IPS-18a (cell line): ENCODE data around the gene VDR.

Experiments used
- H3K27ac ChIP-seq: one replicate; pipeline ENCODE4 v1.5.1; 2013; ENCODE audit warnings: low read length
- H3K27me3 ChIP-seq: one replicate; pipeline ENCODE4 v1.6.1; 2013; ENCODE audit warnings: mild to moderate bottlenecking, low read length; ENCODE audit not compliant: control insufficient read depth, insufficient read depth
- H3K36me3 ChIP-seq: one replicate; pipeline ENCODE4 v1.6.1; 2013; ENCODE audit warnings: low read depth, low read length; ENCODE audit not compliant: control insufficient read depth
- H3K4me1 ChIP-seq: one replicate; pipeline ENCODE4 v1.6.1; 2013; ENCODE audit warnings: low read depth, low read length; ENCODE audit not compliant: control insufficient read depth
- H3K4me3 ChIP-seq: one replicate; pipeline ENCODE4 v1.5.1; 2013; ENCODE audit warnings: low read length
- H3K9ac ChIP-seq: one replicate; pipeline ENCODE4 v1.6.1; 2013; ENCODE audit warnings: mild to moderate bottlenecking, low read length, moderate library complexity
- H3K9me3 ChIP-seq: one replicate; pipeline ENCODE4 v1.6.1; 2013; ENCODE audit warnings: low read depth, low read length; ENCODE audit not compliant: control insufficient read depth

Gene VDR

GRCh38 chr12:47878918-47879481 lies 25.8 kb downstream of the VDR start:
- Histone ChIP-seq H3K4me3 (no peak overlapping the region), H3K27ac (no peak overlapping the region), H3K36me3 (no peaks in the 10 kb centered on the region), H3K9ac (no peak overlapping the region), H3K27me3 (no peaks in the 10 kb centered on the region), H3K4me1 (peaks cover under 1% of the 10 kb centered on the region), H3K9me3 (no peaks in the 10 kb centered on the region)

DNA sequence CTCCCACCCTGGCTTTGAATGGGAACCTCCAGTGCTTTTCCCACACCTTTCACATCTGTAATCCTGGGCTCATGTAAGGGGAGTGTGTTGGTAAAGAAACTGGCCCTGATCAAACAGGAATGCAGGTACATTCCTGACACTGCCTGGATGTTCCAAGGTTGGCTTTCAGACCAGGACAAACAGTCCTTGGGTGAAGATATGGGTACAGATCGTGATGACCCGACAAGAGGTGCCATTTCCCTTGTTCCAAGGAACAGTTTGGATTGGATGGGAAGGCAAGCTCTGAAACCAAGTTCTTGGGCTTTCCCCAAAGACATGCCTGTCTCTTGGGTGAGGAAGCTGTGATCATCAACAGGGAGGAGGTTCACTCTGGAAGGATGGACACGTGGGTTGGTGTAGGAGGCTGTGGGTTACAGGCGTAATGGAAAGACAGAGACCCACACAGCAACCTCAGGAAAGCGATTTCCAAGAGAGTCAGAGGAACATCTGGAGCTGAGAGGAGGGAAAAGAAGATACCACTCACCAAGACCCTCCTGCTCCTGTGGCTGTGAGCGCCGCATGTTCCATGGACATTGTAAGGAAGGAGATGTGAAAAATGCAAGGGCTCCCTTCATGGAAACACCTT lies 26.4 kb downstream of the VDR start:
- no peaks in the 10 kb centered on the region for H3K36me3 ChIP-seq
- H3K9me3 ChIP-seq, result no peaks in the 10 kb centered on the region
- no peak overlapping the region for H3K4me3 ChIP-seq
- H3K27ac ChIP-seq, result no peak overlapping the region
- H3K4me1 ChIP-seq, result peaks cover 3% of the 10 kb centered on the region
- no peaks in the 10 kb centered on the region for H3K27me3 ChIP-seq
- H3K9ac ChIP-seq, result no peak overlapping the region

GRCh38 chr12:47877081-47877480 lies 27.7 kb downstream of the VDR start:
- peaks cover 3% of the 10 kb centered on the region for H3K4me1 ChIP-seq
- no peak overlapping the region for H3K9ac ChIP-seq
- H3K27me3 ChIP-seq, result no peaks in the 10 kb centered on the region
- no peaks in the 10 kb centered on the region for H3K9me3 ChIP-seq
- no peak overlapping the region for H3K27ac ChIP-seq
- no peaks in the 10 kb centered on the region for H3K36me3 ChIP-seq
- no peak overlapping the region for H3K4me3 ChIP-seq

- Histone ChIP-seq H3K9me3 (no peaks in the 10 kb centered on the region), H3K27me3 (no peaks in the 10 kb centered on the region), H3K27ac (no peak overlapping the region), H3K9ac (no peak overlapping the region), H3K4me1 (peaks cover 3% of the 10 kb centered on the region), H3K4me3 (no peak overlapping the region), H3K36me3 (no peaks in the 10 kb centered on the region)
These were observed 28.3 kb downstream of the VDR start for GRCh38 chr12:47876440-47876960.

DNA sequence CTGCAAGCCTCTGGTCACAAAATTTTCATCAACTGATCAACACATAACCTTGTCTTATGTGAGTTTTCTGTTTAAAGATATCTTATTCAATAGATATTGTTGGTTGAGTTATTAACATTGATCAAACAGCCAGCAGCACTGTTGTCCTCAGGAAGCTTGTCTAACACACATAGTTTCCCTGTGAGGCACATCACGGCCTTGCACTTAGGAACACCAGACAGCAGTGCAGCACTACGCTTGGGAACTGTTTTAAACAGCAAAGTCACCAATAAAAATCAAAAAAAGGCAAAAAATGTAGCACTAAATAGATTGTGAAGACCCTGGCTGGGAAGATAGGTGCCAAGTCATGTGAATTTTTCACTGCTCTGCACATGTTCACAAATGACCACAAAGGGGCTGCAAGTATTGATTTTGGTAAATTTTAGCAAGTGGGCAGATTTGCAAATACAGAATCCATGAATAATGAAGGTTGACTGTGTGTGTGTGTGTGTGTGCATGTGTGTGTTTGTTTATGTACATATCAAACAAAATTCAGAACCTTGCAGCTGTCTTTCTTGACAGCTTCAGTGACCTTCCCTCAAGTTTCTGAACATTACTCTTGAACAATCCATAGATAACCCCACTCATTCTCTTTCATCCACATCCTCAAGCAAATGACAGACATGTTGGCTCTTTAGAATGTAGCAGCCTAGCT lies 28.9 kb downstream of the VDR start:
- H3K4me3 ChIP-seq, result no peak overlapping the region
- no peak overlapping the region for H3K9ac ChIP-seq
- peaks cover 3% of the 10 kb centered on the region for H3K4me1 ChIP-seq
- H3K9me3 ChIP-seq, result no peaks in the 10 kb centered on the region
- H3K36me3 ChIP-seq, result no peaks in the 10 kb centered on the region
- H3K27ac ChIP-seq, result no peak overlapping the region
- H3K27me3 ChIP-seq, result no peaks in the 10 kb centered on the region

- no peak overlapping the region for H3K4me3 ChIP-seq
- peaks cover 3% of the 10 kb centered on the region for H3K4me1 ChIP-seq
- H3K27me3 ChIP-seq, result no peaks in the 10 kb centered on the region
- H3K9me3 ChIP-seq, result no peaks in the 10 kb centered on the region
- H3K9ac ChIP-seq, result no peak overlapping the region
- no peak overlapping the region for H3K27ac ChIP-seq
- no peaks in the 10 kb centered on the region for H3K36me3 ChIP-seq
These were observed 30.5 kb downstream of the VDR start for GRCh38 chr12:47874316-47874715.

DNA sequence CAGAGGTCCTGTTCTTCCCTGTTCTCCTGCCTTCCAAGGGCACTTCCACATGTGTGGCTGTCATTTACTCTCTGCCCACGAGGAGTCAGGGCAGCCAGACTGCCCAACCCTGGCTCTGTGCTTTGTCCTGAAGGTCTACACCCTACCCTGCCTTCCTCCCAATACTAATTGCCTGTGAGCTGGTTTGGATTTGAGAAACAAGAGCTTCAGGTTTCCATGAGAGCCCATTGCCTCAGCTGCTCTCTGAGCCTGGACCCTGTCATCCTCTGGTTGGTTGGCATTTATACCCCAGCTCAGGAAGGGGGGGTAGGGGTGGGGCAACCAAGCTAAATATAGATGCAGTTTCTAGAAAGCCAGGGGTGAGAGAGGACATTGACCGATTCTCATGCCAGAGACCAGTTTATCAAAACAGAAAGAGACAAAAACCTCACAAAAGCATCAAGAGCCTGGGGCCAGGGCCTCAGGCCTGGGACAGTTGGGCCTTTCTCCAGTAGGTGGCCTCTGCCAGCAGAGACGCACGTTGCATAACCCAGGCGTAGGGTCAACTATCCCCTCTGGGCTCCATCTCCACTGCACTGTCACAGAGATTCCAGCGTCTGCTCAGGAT lies 34.5 kb downstream of the VDR start:
- Histone ChIP-seq H3K27ac (no peak overlapping the region), H3K4me1 (peaks cover 3% of the 10 kb centered on the region), H3K9me3 (no peaks in the 10 kb centered on the region), H3K27me3 (no peaks in the 10 kb centered on the region), H3K4me3 (no peak overlapping the region), H3K36me3 (no peaks in the 10 kb centered on the region), H3K9ac (no peak overlapping the region)

- H3K27me3 ChIP-seq, result no peaks in the 10 kb centered on the region
- no peaks in the 10 kb centered on the region for H3K36me3 ChIP-seq
- no peaks in the 10 kb centered on the region for H3K4me1 ChIP-seq
- no peak overlapping the region for H3K9ac ChIP-seq
- no peak overlapping the region for H3K27ac ChIP-seq
- H3K9me3 ChIP-seq, result no peaks in the 10 kb centered on the region
- H3K4me3 ChIP-seq, result no peak overlapping the region
These were observed 36.2 kb downstream of the VDR start for GRCh38 chr12:47868552-47869031.

DNA sequence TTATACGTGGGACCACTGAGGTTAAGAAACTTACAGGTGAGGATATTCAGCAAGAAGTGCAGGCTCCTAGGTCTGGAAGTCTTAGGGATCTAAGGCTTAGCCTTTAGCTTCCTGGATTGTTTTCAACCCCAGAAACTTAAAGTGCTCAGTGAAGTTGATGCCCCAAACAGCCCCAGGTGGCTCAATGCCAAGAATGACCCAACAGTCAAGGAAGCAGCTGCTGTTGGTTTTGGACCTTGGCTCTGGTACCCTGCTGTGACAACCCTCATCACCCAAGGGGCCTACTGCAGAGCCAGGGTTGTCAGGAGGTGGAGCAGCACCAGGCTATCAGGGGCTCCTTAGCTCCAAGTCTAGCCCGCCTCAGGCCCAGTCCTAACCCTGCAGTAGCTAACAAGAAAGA lies 36.8 kb downstream of the VDR start:
- no peaks in the 10 kb centered on the region for H3K36me3 ChIP-seq
- H3K9ac ChIP-seq, result no peak overlapping the region
- no peaks in the 10 kb centered on the region for H3K9me3 ChIP-seq
- no peak overlapping the region for H3K4me3 ChIP-seq
- H3K27ac ChIP-seq, result no peak overlapping the region
- H3K4me1 ChIP-seq, result no peaks in the 10 kb centered on the region
- no peaks in the 10 kb centered on the region for H3K27me3 ChIP-seq

DNA sequence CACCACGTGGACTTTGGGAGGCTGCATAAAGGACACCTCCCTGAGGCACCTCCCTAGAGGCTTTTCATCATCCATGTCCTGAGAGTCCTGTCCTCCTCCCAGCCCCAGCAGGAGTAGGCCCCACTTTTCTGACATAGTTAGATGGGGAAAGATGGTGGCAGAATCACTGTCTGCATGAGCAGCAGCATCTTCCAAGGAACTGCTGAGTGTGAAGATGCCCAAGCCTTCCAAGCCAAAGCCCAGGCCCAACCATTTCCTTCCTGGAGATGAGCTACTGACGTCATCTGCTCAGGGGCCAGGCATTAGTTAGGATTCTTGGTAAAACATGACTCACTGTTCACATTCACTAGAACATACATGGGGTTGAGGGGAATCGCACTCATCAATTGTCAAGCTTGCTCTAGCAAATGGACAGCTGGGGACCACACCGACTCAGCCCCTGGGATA lies 37.3 kb downstream of the VDR start:
- Histone ChIP-seq H3K4me1 (no peaks in the 10 kb centered on the region), H3K9me3 (no peaks in the 10 kb centered on the region), H3K9ac (no peak overlapping the region), H3K27me3 (no peaks in the 10 kb centered on the region), H3K4me3 (no peak overlapping the region), H3K36me3 (no peaks in the 10 kb centered on the region), H3K27ac (no peak overlapping the region)

- no peak overlapping the region for H3K9ac ChIP-seq
- H3K27ac ChIP-seq, result no peak overlapping the region
- H3K4me3 ChIP-seq, result no peak overlapping the region
- no peaks in the 10 kb centered on the region for H3K4me1 ChIP-seq
- no peaks in the 10 kb centered on the region for H3K9me3 ChIP-seq
- no peaks in the 10 kb centered on the region for H3K27me3 ChIP-seq
- no peaks in the 10 kb centered on the region for H3K36me3 ChIP-seq
These were observed 40.1 kb downstream of the VDR start for GRCh38 chr12:47864646-47865235.
